ENCODE data around the gene ANKMY1.

DNA sequence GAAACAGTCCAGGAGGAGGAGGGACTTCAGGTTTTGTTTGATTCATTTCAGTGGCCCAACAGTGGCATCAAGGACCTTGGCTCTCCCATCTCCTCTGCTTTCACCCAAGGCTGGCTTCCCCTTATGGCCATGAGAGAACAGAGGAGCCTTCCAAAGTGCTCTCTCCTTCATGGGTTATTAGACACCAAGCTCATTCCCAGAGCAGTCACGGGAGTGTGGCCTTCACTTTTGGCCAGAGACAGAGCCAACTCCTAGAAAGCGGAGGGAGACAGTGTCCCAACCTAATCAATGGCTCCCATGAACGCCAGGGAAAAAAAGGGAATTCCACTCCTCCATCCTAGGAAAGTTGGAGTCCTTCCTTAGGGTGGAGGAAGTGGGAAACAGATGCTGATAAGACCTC, 1.5 kb upstream of the ANKMY1 start:
- TF ChIP-seq, protein P1, sequence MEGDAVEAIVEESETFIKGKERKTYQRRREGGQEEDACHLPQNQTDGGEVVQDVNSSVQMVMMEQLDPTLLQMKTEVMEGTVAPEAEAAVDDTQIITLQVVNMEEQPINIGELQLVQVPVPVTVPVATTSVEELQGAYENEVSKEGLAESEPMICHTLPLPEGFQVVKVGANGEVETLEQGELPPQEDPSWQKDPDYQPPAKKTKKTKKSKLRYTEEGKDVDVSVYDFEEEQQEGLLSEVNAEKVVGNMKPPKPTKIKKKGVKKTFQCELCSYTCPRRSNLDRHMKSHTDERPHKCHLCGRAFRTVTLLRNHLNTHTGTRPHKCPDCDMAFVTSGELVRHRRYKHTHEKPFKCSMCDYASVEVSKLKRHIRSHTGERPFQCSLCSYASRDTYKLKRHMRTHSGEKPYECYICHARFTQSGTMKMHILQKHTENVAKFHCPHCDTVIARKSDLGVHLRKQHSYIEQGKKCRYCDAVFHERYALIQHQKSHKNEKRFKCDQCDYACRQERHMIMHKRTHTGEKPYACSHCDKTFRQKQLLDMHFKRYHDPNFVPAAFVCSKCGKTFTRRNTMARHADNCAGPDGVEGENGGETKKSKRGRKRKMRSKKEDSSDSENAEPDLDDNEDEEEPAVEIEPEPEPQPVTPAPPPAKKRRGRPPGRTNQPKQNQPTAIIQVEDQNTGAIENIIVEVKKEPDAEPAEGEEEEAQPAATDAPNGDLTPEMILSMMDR (IDR thresholded peaks at IDR 0.05): no peak
- TF ChIP-seq POLR2A (IDR thresholded peaks at IDR 0.05): no peak
